K562 (cell line): ENCODE data around the gene SDR39U1. TPM values are rescaled to one million over a fixed set of nuclear protein-coding genes. Genes with fewer than 3 reads are reported as not detected.
A peak's percentile ranks its signal among the peaks of the same experiment; 100 is the strongest.

Experiments used
- ATAC-seq: fragments of 200-7000 bp; cut with Tn5 transposase; 3 replicates; pipeline ENCODE4 v1.9.1; 2020; ENCODE audit warnings: moderate library complexity
- BruUV-seq: library from RNA; stranded (reverse); fragments of 400-500 nt; replicated peaks from 2 replicates; lab custom pipeline; 2021; lab: Mats Ljungman, UMichigan
- CTCF ChIA-PET: fragments of 300-600 bp; formaldehyde crosslinking; extraction: SDS; loops from one replicate; lab custom pipeline; 2021; ENCODE audit warnings: low intra/inter-chr PET ratio; lab: Yijun Ruan, JAX
- POLR2A ChIA-PET: fragments of 300-600, 350-650 bp; sonication (Branson Sonifier 250); formaldehyde crosslinking; extraction: SDS; loops from one replicate; lab custom pipeline; 2021; ENCODE audit warnings: antibody characterized with exemption, inconsistent platforms; lab: Yijun Ruan, JAX
- DNase-seq, 4 experiments: peaks; one replicate each; pipeline versions ENCODE4 v3.0.0 to v3.0.0-alpha.2; 2011 to 2018; ENCODE audit warnings: low spot score in 3 of 4, mixed read lengths in 3 of 4; ENCODE audit errors: extremely low read depth in 1 of 4
- FAIRE-seq: peaks from 2 replicates; lab custom pipeline; 2011; peaks lifted over from hg19 to GRCh38; lab: Jason Lieb, UNC
- H2AFZ ChIP-seq: 2 replicates; pipeline ENCODE4 v1.6.0; 2011; ENCODE audit warnings: low read depth, low read length, control low read depth, inconsistent platforms
- H3K27ac ChIP-seq: fragments of 200-600 bp; 3 replicates; pipeline ENCODE4 v1.8.0; 2011; ENCODE audit warnings: low read depth, mild to moderate bottlenecking, control low read depth, inconsistent platforms, low read length, moderate library complexity, mixed read lengths; ENCODE audit errors: extremely low read depth
- H3K27me3 ChIP-seq, 2 experiments: fragments of 300-600 bp in 1 of 2; 2 replicates in 1 of 2; 3 replicates in 1 of 2; pipeline versions ENCODE4 v1.6.0 to v1.8.0; 2011; ENCODE audit warnings: inconsistent platforms in 2 of 2, low read length in 2 of 2, mild to moderate bottlenecking in 1 of 2, mixed read lengths in 1 of 2, moderate library complexity in 1 of 2; ENCODE audit not compliant: control insufficient read depth in 2 of 2, insufficient read depth in 2 of 2
- H3K36me3 ChIP-seq: fragments of 300-600 bp; 3 replicates; pipeline ENCODE4 v1.8.0; 2011; ENCODE audit warnings: mild to moderate bottlenecking, low read length, inconsistent platforms; ENCODE audit not compliant: control insufficient read depth, insufficient read depth
- H3K4me1 ChIP-seq, 2 experiments: fragments of 200-600 bp in 1 of 2; replicated peaks in 1 of 2; 2 replicates in 1 of 2; 3 replicates in 1 of 2; pipeline versions ENCODE4 v1.5.1 to v1.8.0; 2011; ENCODE audit warnings: inconsistent platforms in 2 of 2, low read length in 2 of 2, mild to moderate bottlenecking in 1 of 2, mixed read lengths in 1 of 2, moderate library complexity in 1 of 2; ENCODE audit not compliant: control insufficient read depth in 2 of 2, insufficient read depth in 2 of 2
- H3K4me2 ChIP-seq: 2 replicates; pipeline ENCODE4 v1.6.1; 2011; ENCODE audit warnings: low read length, control low read depth, inconsistent platforms, mixed read lengths; ENCODE audit not compliant: insufficient read depth
- H3K4me3 ChIP-seq: fragments of 200-600 bp; sonication (generic), shearing (Covaris generic); 2 replicates; pipeline ENCODE4 v1.5.1; 2016; ENCODE audit warnings: control low read depth, inconsistent platforms
- H3K79me2 ChIP-seq: fragments of 200-600 bp; 3 replicates; pipeline ENCODE4 v1.8.0; 2011; ENCODE audit warnings: low read length, inconsistent platforms; ENCODE audit not compliant: control insufficient read depth, insufficient read depth
- H3K9ac ChIP-seq, 2 experiments: 2 replicates each; pipeline versions ENCODE4 v1.6.0 to v1.6.1; 2011; ENCODE audit warnings: low read depth in 2 of 2, low read length in 2 of 2, control low read depth in 1 of 2, inconsistent platforms in 1 of 2, mild to moderate bottlenecking in 1 of 2, mixed read lengths in 1 of 2; ENCODE audit not compliant: insufficient read depth in 1 of 2
- H3K9me1 ChIP-seq: one replicate; pipeline ENCODE4 v1.6.0; 2011; ENCODE audit warnings: inconsistent platforms, mild to moderate bottlenecking, low read length, moderate library complexity; ENCODE audit not compliant: control insufficient read depth, insufficient read depth
- H3K9me3 ChIP-seq: replicated peaks from 2 replicates; pipeline ENCODE4 v1.5.1; 2011; ENCODE audit warnings: low read depth, low read length, inconsistent platforms; ENCODE audit not compliant: control insufficient read depth, insufficient read depth
- H4K20me1 ChIP-seq: replicated peaks from 2 replicates; pipeline ENCODE4 v1.6.1; 2011; ENCODE audit warnings: low read length, inconsistent platforms, mixed read lengths; ENCODE audit not compliant: control insufficient read depth, insufficient read depth
- CBFB ChIP-seq: sonication (generic); formaldehyde crosslinking; IDR thresholded peaks from 2 replicates; pipeline ENCODE4 v1.4.0; 2020; ENCODE audit warnings: mild to moderate bottlenecking, missing genetic modification reagents
- CBX2 ChIP-seq: fragments of 200-600 bp; sonication (generic); IDR thresholded peaks from one replicate; pipeline ENCODE4 v1.6.1; 2012; ENCODE audit warnings: mild to moderate bottlenecking, low read length, inconsistent platforms; ENCODE audit not compliant: insufficient read depth, poor library complexity, severe bottlenecking
- ESRRA ChIP-seq: fragments of 450-650 bp; IDR thresholded peaks from 2 replicates; pipeline ENCODE4 v1.6.1; 2014; ENCODE audit warnings: low read depth, mild to moderate bottlenecking, moderate library complexity, borderline replicate concordance
- FOXK2 ChIP-seq, 2 experiments: fragments of 450-650 bp; IDR thresholded peaks in 1 of 2; conservative IDR thresholded peaks in 1 of 2; 2 replicates each; pipeline ENCODE4 v1.6.1; 2016; ENCODE audit warnings: low read depth in 2 of 2, mild to moderate bottlenecking in 1 of 2
- GTF2F1 ChIP-seq: IDR thresholded peaks from 2 replicates; pipeline ENCODE4 v1.6.1; 2011; ENCODE audit warnings: low read depth, low read length, improper control_type of control experiment
- JUND ChIP-seq, 2 experiments: IDR thresholded peaks; 2 replicates in 1 of 2; 3 replicates in 1 of 2; pipeline ENCODE4 v1.6.1; 2011; ENCODE audit warnings: borderline replicate concordance in 2 of 2, low read depth in 2 of 2, low read length in 2 of 2, improper control_type of control experiment in 1 of 2, missing biosample characterization in 1 of 2, missing genetic modification characterization in 1 of 2, missing genetic modification reagents in 1 of 2
- NRF1 ChIP-seq, 2 experiments: fragments of 450-650 bp; IDR thresholded peaks in 1 of 2; conservative IDR thresholded peaks in 1 of 2; 2 replicates each; pipeline ENCODE4 v1.6.1; 2014; ENCODE audit warnings: mild to moderate bottlenecking in 2 of 2
- PHF20 ChIP-seq: fragments of 450-650 bp; IDR thresholded peaks from 2 replicates; pipeline ENCODE4 v1.6.1; 2018; ENCODE audit not compliant: partially characterized antibody
- POLR2AphosphoS2 ChIP-seq: IDR thresholded peaks from 2 replicates; pipeline ENCODE4 v1.6.1; 2012; ENCODE audit warnings: low read length, improper control_type of control experiment
- PREB ChIP-seq: sonication (generic); formaldehyde crosslinking; IDR thresholded peaks from 2 replicates; pipeline ENCODE4 v1.8.1; 2023; ENCODE audit warnings: mild to moderate bottlenecking, missing genetic modification reagents
- SMARCE1 ChIP-seq: fragments of 450-650 bp; IDR thresholded peaks from 2 replicates; pipeline ENCODE4 v1.7.1; 2016; ENCODE audit warnings: mild to moderate bottlenecking
- SUPT5H ChIP-seq: fragments of 450-650 bp; IDR thresholded peaks from 2 replicates; pipeline ENCODE4 v1.6.1; 2016
- TBP ChIP-seq: optimal IDR thresholded peaks from 2 replicates; pipeline ENCODE3; 2011; ENCODE audit warnings: low read depth, low read length, improper control_type of control experiment
- ZBTB11 ChIP-seq, 3 experiments: fragments of 200-800 bp in 1 of 3; fragments of 250-450 bp in 1 of 3; fragments of 450-650 bp in 1 of 3; sonication (Bioruptor Pico) in 1 of 3; sonication (Bioruptor generic) in 1 of 3; formaldehyde crosslinking in 1 of 3; IDR thresholded peaks; 2 replicates each; pipeline versions ENCODE4 v1.6.1 to v1.8.0; 2016 to 2022; ENCODE audit warnings: mild to moderate bottlenecking in 2 of 3, missing genetic modification characterization in 2 of 3, missing compliant biosample characterization in 1 of 3, moderate library complexity in 1 of 3
- ZNF277 ChIP-seq: fragments of 250-450 bp; sonication (Bioruptor Pico); IDR thresholded peaks from 2 replicates; pipeline ENCODE4 v1.8.0; 2022; ENCODE audit warnings: inconsistent platforms, mild to moderate bottlenecking, moderate library complexity, borderline replicate concordance
- ZNF3 ChIP-seq: fragments of 250-450 bp; sonication (Bioruptor Pico); IDR thresholded peaks from 2 replicates; pipeline ENCODE4 v1.5.0; 2021; ENCODE audit warnings: mild to moderate bottlenecking, moderate library complexity
- WGBS: fragments of 100-300 bp; shearing (Covaris generic); methylation state at CpG from one replicate; pipeline ENCODE4 v1.1.6; 2016; ENCODE audit warnings: low coverage, mixed read lengths; ENCODE audit not compliant: insufficient coverage; ENCODE audit errors: missing lambda C conversion rate; 5-methylcytosine and 5-hydroxymethylcytosine counted together
- in situ Hi-C: fragments of 300-500 bp; cut with MboI; formaldehyde crosslinking; loops from 4 replicates; pipeline ENCODE4 v1.15.0; 2018; ENCODE audit warnings: inconsistent platforms, mixed read lengths
- intact Hi-C: fragments of 100-400 bp; cut with micrococcal nuclease; formaldehyde crosslinking; loops from 2 replicates; pipeline ENCODE4 v1.14.2; 2022
- polyA plus RNA-seq, 8 experiments: library from polyadenylated mRNA; depleted of rRNA in 4 of 8; stranded (reverse) in 5 of 8; unstranded in 3 of 8; fragments of >200 nt; fragmentation: Nextera tagmentation in 2 of 8; fragmentation: Illumina TruSeq in 1 of 8; extraction: Ambion mirVana in 2 of 8; extraction: Trizol in 1 of 8; gene quantifications; 2 replicates each; pipeline versions ENCODE4 v1.2.1 to v1.2.3, GENCODE V29; 2011 to 2014; ENCODE audit warnings: inconsistent platforms in 1 of 8, missing spikeins in 1 of 8
- total RNA-seq, 7 experiments: library from RNA; depleted of rRNA in 6 of 7; stranded (reverse); fragments of >200 nt in 6 of 7; fragmentation: Illumina TruSeq in 2 of 7; extraction: Trizol in 2 of 7; gene quantifications; 2 replicates each; pipeline versions ENCODE4 v1.2.1 to v1.2.3, GENCODE V29; 2011 to 2021; ENCODE audit warnings: low replicate concordance in 1 of 7

Gene SDR39U1
- total and polyA plus RNA-seq, 9 of the 15 experiments (the other 6 are each of a cell fraction or from before 2014, with no cell fraction given): 10.4 to 56.1 (median 19.8) TPM

- Histone ChIP-seq H3K79me2 (peaks cover 23% of the 10 kb centered on the region), H3K9me3 (no peaks in the 10 kb centered on the region), H3K4me3 (peak overlapping the region; percentile 68), H3K9me1 (no peaks in the 10 kb centered on the region), H2AFZ (peak overlapping the region; percentile 88), H3K36me3 (peaks cover 34% of the 10 kb centered on the region), H3K4me1 (peaks cover 0 to 10% of the 10 kb centered on the region in 2 experiments; a peak in 2 of 5 replicates), H3K27me3 (no peaks in the 10 kb centered on the region), H3K4me2 (peak overlapping the region; percentile 98), H3K27ac (peak overlapping the region; percentile 91), H3K9ac (peak overlapping the region; percentile 66 to 91), H4K20me1 (no peaks in the 10 kb centered on the region)
- BruUV-seq: TSS peak; percentile 87
- POLR2A ChIA-PET: interaction anchor here (3.6 kb wide), 1 partner anchor 13 kb away, joined by 43 read pairs; the partner anchor contains the start of genes CBLN3 and KHNYN
- CTCF ChIA-PET: no interaction called here
- intact Hi-C loops: no loop called here
- DNase-seq (no peak), ATAC-seq (no peak), FAIRE-seq (no peak)
- in situ Hi-C loops: no loop called here
- WGBS: 0% methylated on average over 6 of the region's 7 CpGs
- 0 out of 2 replicates have a peak, but pooled peaks have one; percentile 55 for TF ChIP-seq SUPT5H
- no peak for TF ChIP-seq JUND (IDR thresholded peaks at IDR 0.05; ENCODE audit: borderline replicate concordance, low read depth, low read length)
- no peak for TF ChIP-seq JUND (tag; IDR thresholded peaks at IDR 0.05; ENCODE audit: borderline replicate concordance, low read depth, low read length)
- TF ChIP-seq PHF20: peak; percentile 7
- peak in 1 of 3 experiments; percentile 90; a peak in 2 of 6 replicates for TF ChIP-seq ZBTB11 (CRISPR knock-in tag; IDR thresholded peaks at IDR 0.05)
- no peak for TF ChIP-seq ZNF277 (CRISPR knock-in tag)
- TF ChIP-seq ZNF3 (CRISPR knock-in tag): no peak
- no peak for TF ChIP-seq CBX2
- no peak for TF ChIP-seq NRF1 (conservative IDR thresholded peaks at IDR 0.05 in 1 of 2, IDR thresholded peaks at IDR 0.05 in 1 of 2)
- TF ChIP-seq SMARCE1: peak; percentile 39; the same call in 1 of the 2 replicates
- TF ChIP-seq GTF2F1: no peak
- no peak for TF ChIP-seq TBP
- TF ChIP-seq FOXK2 (conservative IDR thresholded peaks at IDR 0.05 in 1 of 2, IDR thresholded peaks at IDR 0.05 in 1 of 2; ENCODE audit: low read depth in 2 of 2): no peak; a peak in 1 of 4 replicates
- no peak for TF ChIP-seq ESRRA
- no peak for TF ChIP-seq POLR2AphosphoS2
- no peak for TF ChIP-seq CBFB
- TF ChIP-seq PREB (CRISPR knock-in tag): no peak
Observed at GRCh38 chr14:24443053-24443665, 583 bp upstream of the SDR39U1 start.
